ENCODE results near the gene MRPL3. TPM values are rescaled to one million over a fixed set of nuclear protein-coding genes. Genes with fewer than 3 reads are reported as not detected.

The MRPL3 gene
- total RNA-seq, result 85.4 and 86.2 TPM in 2 replicates

DNA sequence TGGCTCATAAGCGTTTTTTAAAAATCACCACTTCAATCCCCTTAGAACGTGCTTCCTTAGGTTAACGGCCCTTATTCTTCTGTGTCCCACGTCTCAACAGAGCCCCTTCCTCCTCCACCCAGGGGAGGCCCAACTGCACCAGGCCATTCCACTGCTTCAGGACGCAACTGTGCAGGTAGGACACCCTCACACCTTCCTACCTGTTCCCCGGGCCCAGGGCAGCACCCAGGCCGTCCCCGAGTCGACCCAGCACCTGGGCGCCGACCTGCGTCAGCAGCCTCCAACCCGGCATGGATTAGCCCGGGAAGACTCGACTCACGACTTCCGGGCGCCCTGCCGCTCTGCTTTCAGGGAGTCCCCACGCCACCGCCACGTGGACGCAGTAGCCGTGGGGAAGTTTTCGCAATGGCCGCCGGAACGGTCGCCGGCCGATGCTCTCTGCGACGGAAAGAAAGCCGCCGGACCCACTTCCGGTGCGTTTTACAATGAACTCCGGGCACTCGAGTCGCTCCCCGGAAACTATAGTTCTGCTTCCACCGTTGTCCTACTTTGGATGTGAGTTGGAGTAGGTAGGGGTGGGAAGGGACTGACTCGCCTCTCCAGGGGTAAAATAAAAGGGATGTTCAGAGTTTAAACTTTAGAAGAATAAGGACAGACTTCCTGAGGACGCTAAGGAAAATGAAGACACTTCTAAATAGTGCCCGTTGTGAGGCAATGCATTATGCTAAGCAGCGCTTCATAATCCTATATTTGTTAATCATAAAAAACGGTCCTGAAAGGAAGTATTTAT is at the start of gene MRPL3:
MRPL3 (minus strand) TSS at position 442 of the 790 bp plus-strand sequence; CDS start at position 292, 150 bp downstream.

Other genes starting within 250 kb of the MRPL3 start
- 13.7 TPM in 2 replicates for gene NUDT16, start 121.2 kb downstream of the MRPL3 start, total RNA-seq

Data from endothelial cell of coronary artery (primary cell).